Chondrocyte (in vitro differentiated cells): Measurements from ENCODE around the gene BLACAT1. TPM values are rescaled to one million over a fixed set of nuclear protein-coding genes. Genes with fewer than 3 reads are reported as not detected.

Experiments used
- DNase-seq: peaks from one replicate; pipeline ENCODE4 v3.0.0; 2021; ENCODE audit warnings: mixed read lengths, low spot score
- H3K27ac Mint-ChIP-seq: one replicate; pipeline ENCODE4 v1.8.0; 2021; ENCODE audit warnings: mild to moderate bottlenecking, moderate library complexity, mixed read lengths; ENCODE audit not compliant: unreplicated experiment
- H3K27me3 Mint-ChIP-seq: 2 replicates; pipeline ENCODE4 v1.8.0; 2021; ENCODE audit warnings: low read depth, mixed read lengths
- H3K36me3 Mint-ChIP-seq: 2 replicates; pipeline ENCODE4 v1.8.0; 2021; ENCODE audit warnings: low read depth, mixed read lengths
- H3K4me1 Mint-ChIP-seq: 2 replicates; pipeline ENCODE4 v1.8.0; 2021; ENCODE audit warnings: low read depth, mild to moderate bottlenecking, mixed read lengths
- H3K4me3 Mint-ChIP-seq: one replicate; pipeline ENCODE4 v1.8.0; 2021; ENCODE audit warnings: mild to moderate bottlenecking, moderate library complexity, mixed read lengths; ENCODE audit not compliant: unreplicated experiment
- H3K9me3 Mint-ChIP-seq: 2 replicates; pipeline ENCODE4 v1.8.0; 2021; ENCODE audit warnings: low read depth, mixed read lengths
- total RNA-seq: library from RNA; stranded (reverse); gene quantifications from 3 replicates; pipeline ENCODE4 v1.2.1, GENCODE V29; 2021
- TF ChIP-seq, protein P1 (sequence below): fragments of 200-600 bp; sonication (generic); IDR thresholded peaks from 2 replicates; pipeline ENCODE4 v1.5.0; 2021; ENCODE audit warnings: antibody characterized with exemption, mild to moderate bottlenecking, moderate library complexity

The BLACAT1 gene
- total RNA-seq, 1 donor from 2014 or later, result not detected

- TF ChIP-seq, protein P1, sequence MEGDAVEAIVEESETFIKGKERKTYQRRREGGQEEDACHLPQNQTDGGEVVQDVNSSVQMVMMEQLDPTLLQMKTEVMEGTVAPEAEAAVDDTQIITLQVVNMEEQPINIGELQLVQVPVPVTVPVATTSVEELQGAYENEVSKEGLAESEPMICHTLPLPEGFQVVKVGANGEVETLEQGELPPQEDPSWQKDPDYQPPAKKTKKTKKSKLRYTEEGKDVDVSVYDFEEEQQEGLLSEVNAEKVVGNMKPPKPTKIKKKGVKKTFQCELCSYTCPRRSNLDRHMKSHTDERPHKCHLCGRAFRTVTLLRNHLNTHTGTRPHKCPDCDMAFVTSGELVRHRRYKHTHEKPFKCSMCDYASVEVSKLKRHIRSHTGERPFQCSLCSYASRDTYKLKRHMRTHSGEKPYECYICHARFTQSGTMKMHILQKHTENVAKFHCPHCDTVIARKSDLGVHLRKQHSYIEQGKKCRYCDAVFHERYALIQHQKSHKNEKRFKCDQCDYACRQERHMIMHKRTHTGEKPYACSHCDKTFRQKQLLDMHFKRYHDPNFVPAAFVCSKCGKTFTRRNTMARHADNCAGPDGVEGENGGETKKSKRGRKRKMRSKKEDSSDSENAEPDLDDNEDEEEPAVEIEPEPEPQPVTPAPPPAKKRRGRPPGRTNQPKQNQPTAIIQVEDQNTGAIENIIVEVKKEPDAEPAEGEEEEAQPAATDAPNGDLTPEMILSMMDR, result no peak
- DNase-seq, result no peak
- Mint-ChIP-seq H3K27me3 (peaks cover 54% of the 10 kb centered on the region), H3K4me1 (peaks cover 12% of the 10 kb centered on the region), H3K4me3 (no peak overlapping the region), H3K27ac (no peak overlapping the region), H3K36me3 (peaks cover 2% of the 10 kb centered on the region), H3K9me3 (peaks cover 10% of the 10 kb centered on the region)
These were observed 21.4 kb upstream of the BLACAT1 start for GRCh38 chr1:205477121-205477758.

- Mint-ChIP-seq H3K27ac (no peak overlapping the region), H3K9me3 (peaks cover 10% of the 10 kb centered on the region), H3K27me3 (peaks cover 54% of the 10 kb centered on the region), H3K4me3 (no peak overlapping the region), H3K36me3 (peaks cover 2% of the 10 kb centered on the region), H3K4me1 (peaks cover 12% of the 10 kb centered on the region)
- TF ChIP-seq, protein P1, result no peak
- DNase-seq, result no peak
These were observed 20.8 kb upstream of the BLACAT1 start for GRCh38 chr1:205476648-205477047.

DNA sequence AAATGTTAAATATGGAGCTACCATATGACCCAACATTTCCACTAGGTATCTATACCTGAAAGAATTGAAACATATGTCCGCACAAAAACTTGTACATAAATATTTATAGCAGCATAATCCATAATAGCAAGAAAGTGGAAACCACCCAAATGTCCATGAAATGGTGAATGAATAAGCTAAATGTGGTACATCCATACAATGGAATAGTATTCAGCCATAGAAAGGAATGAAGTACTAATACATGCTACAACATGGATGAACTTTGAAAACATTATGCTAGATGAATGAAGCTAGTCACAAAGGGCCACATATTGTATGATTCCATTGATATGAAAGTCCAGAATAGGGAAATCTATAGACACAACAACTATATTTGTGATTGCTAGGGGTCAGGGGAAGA, 20.0 kb upstream of the BLACAT1 start:
- TF ChIP-seq, protein P1, result no peak
- Mint-ChIP-seq H3K4me3 (no peak overlapping the region), H3K4me1 (peaks cover 12% of the 10 kb centered on the region)

DNA sequence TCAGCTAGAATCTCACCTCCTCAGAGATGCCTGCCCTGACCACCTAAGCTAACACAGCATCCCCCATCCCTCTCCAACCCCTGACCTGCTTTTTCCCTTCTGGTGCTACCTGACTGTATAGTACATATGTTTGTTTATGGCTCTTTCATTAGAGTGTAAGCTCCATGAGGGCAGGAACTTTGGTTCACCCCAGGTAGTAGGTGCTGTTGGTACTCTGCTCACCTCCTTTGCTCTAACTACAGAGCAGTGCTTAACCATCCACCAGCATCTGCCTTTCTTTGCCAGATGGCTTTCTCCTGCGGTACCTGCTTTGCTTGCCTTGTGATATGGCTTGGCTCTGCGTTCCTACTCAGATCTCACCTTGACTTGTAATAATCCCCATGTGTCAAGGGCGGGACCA, 18.7 kb upstream of the BLACAT1 start:
- DNase-seq, result no peak
- Mint-ChIP-seq H3K9me3 (peaks cover 10% of the 10 kb centered on the region), H3K4me3 (no peak overlapping the region), H3K4me1 (peaks cover 12% of the 10 kb centered on the region), H3K27ac (no peak overlapping the region), H3K27me3 (peaks cover 43% of the 10 kb centered on the region), H3K36me3 (peaks cover 2% of the 10 kb centered on the region)
- TF ChIP-seq, protein P1, result no peak

More for the DNA sequence above, 20.0 kb upstream of the BLACAT1 start:
- Mint-ChIP-seq H3K9me3 (peaks cover 10% of the 10 kb centered on the region), H3K27me3 (peaks cover 52% of the 10 kb centered on the region), H3K36me3 (peaks cover 2% of the 10 kb centered on the region), H3K27ac (no peak overlapping the region)
- DNase-seq, result no peak

DNA sequence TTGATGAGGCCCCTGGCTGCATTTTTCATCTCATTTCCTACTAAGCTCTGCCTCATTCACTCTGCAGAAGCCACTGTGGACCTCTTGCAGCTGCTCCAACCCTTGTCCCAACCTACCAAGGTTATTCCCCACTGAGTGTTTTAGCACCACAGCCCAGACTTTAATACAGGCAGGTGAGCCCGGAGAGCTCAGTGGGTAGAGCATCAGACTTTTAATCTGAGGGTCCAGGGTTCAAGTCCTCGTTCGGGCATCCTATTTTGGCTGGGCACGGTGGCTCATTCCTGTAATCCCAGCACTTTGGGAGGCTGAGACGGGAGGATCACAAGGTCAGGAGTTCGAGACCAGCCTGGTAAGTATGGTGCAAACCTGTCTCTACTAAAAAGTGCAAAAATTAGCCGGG, 18.1 kb upstream of the BLACAT1 start:
- peaks cover 12% of the 10 kb centered on the region for H3K4me1 Mint-ChIP-seq
- peaks cover 10% of the 10 kb centered on the region for H3K9me3 Mint-ChIP-seq
- no peak overlapping the region for H3K27ac Mint-ChIP-seq
- no peak for DNase-seq
- peaks cover 46% of the 10 kb centered on the region for H3K27me3 Mint-ChIP-seq
- TF ChIP-seq, protein P1, result no peak
- no peak overlapping the region for H3K4me3 Mint-ChIP-seq
- peaks cover 2% of the 10 kb centered on the region for H3K36me3 Mint-ChIP-seq
